ENCODE data around the gene SNX20. TPM values are rescaled to one million over a fixed set of nuclear protein-coding genes. Genes with fewer than 3 reads are reported as not detected.

The SNX20 gene
- total and polyA plus RNA-seq, 2 experiments from 2014 or later = not detected

- Mint-ChIP-seq H3K9me3 (peaks cover 24% of the 10 kb centered on the region), H3K4me3 (no peak overlapping the region), H3K4me1 (peaks cover 3% of the 10 kb centered on the region; the same call in 1 of the 3 replicates), H3K27ac (no peak overlapping the region), H3K36me3 (ENCODE audit: low read depth) (peaks cover 7% of the 10 kb centered on the region), H3K27me3 (ENCODE audit: insufficient read depth, low read depth, poor library complexity) (peaks cover 7% of the 10 kb centered on the region)
- Histone ChIP-seq H3K4me2 (no peak overlapping the region), H3K79me2 (replicated peaks; ENCODE audit: insufficient read depth) (no peaks in the 10 kb centered on the region), H3K4me3 (no peak overlapping the region), H2AFZ (no peak overlapping the region), H3F3A (replicated peaks; ENCODE audit: low read depth) (no peaks in the 10 kb centered on the region), H3K27ac (ENCODE audit: low read depth) (no peak overlapping the region), H3K9me2 (ENCODE audit: insufficient read depth) (no peaks in the 10 kb centered on the region), H3K36me3 (ENCODE audit: insufficient read depth) (peaks cover 6% of the 10 kb centered on the region; the same call in 1 of the 2 replicates), H3K27me3 (ENCODE audit: insufficient read depth) (no peaks in the 10 kb centered on the region), H4K20me1 (replicated peaks; ENCODE audit: insufficient read depth) (no peaks in the 10 kb centered on the region), H3K4me1 (ENCODE audit: insufficient read depth) (no peaks in the 10 kb centered on the region)
- DNase-seq (ENCODE audit: low spot score) = no peak
- ATAC-seq = no peak
- TF ChIP-seq ETS1 (IDR thresholded peaks at IDR 0.05) = no peak
- no peak for TF ChIP-seq JUNB (IDR thresholded peaks at IDR 0.05; ENCODE audit: unreplicated experiment)
- TF ChIP-seq ZNF114 (CRISPR knock-in tag; IDR thresholded peaks at IDR 0.05) = no peak
- TF ChIP-seq CTCF (conservative IDR thresholded peaks at IDR 0.05; ENCODE audit: low read depth in 2 of 2) = no peak
- TF ChIP-seq POLR2AphosphoS5 (IDR thresholded peaks at IDR 0.05; ENCODE audit: low read depth) = no peak
- TF ChIP-seq CREB1 (CRISPR knock-in tag; IDR thresholded peaks at IDR 0.05; ENCODE audit: low read depth) = no peak
- no peak for TF ChIP-seq STAT1 (IDR thresholded peaks at IDR 0.05; ENCODE audit: unreplicated experiment)
- TF ChIP-seq REST (IDR thresholded peaks at IDR 0.05; ENCODE audit: unreplicated experiment) = no peak
- TF ChIP-seq EZH2 (IDR thresholded peaks at IDR 0.05; ENCODE audit: low read depth, unreplicated experiment) = no peak
- no peak for TF ChIP-seq ZNF462 (CRISPR knock-in tag; IDR thresholded peaks at IDR 0.05)
- TF ChIP-seq ZNF331 (CRISPR knock-in tag; IDR thresholded peaks at IDR 0.05; ENCODE audit: low read depth) = no peak
- TF ChIP-seq EZH2phosphoT487 (IDR thresholded peaks at IDR 0.05; ENCODE audit: unreplicated experiment) = no peak
- no peak for TF ChIP-seq NANOG (IDR thresholded peaks at IDR 0.05; ENCODE audit: borderline replicate concordance)
These were observed 25.1 kb upstream of the SNX20 start for GRCh38 chr16:50706250-50706649.

All from GM23338 (cell line).